Skin of body (tissue), 2 donors: ENCODE measurements around the gene STK16. TPM values are rescaled to one million over a fixed set of nuclear protein-coding genes. Genes with fewer than 3 reads are reported as not detected.
"Not testable (repeated sequence)": the region's sequence is repeated elsewhere in the genome, so short reads cannot be mapped to it uniquely, and the experiment has no call there.

Experiments used
- DNase-seq: peaks from one replicate; lab custom pipeline; 2025; lab: John Stamatoyannopoulos, UW
- total RNA-seq: library from RNA; depleted of rRNA; stranded (reverse); fragments of >200 nt; gene quantifications from one replicate; pipeline ENCODE4 v1.2.3, GENCODE V29; 2014

Gene STK16, protein sequence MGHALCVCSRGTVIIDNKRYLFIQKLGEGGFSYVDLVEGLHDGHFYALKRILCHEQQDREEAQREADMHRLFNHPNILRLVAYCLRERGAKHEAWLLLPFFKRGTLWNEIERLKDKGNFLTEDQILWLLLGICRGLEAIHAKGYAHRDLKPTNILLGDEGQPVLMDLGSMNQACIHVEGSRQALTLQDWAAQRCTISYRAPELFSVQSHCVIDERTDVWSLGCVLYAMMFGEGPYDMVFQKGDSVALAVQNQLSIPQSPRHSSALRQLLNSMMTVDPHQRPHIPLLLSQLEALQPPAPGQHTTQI
- 8.2 TPM for total RNA-seq

DNA sequence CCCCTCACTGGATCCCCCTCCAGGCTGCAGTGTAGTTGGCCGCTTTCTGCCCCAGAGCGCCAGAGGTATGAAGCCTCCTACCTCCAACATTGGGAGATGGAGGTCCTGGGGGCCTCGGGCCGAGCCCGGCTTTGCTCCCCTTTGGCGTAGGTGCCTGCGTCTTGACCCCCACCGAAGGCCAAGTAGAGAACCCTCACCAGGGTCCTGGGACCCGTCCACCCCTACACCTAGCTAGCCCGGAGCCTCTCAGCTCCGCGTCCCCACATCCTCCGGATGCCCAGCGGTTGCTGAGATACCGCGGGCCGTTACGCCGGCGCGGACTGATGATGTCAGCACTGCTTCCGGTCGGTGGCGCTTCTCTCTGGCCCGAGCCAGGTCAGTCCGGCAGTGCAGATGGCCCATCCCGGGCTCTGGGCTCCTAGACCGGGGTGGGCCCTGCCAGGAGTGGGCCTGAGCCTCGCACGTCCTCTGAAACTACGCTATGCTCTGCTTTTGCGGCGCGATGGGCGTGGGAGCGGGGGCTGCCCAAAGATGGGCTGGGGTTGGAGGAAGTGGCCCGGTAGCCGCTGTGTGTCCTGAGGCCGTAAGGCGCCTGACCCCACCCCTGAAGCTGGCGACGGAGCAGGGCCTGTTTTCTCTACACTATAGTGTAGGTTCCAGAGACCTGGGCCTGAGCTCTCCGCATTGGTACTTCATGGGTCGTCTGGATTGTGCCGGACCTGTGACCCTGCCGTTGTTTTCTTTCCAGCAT, at the start of gene STK16, which contains the start of gene GLB1L:
STK16 (plus strand) TSS at position 332 of the 751 bp plus-strand sequence. CDS start 521 bp downstream, outside the sequence.
GLB1L (minus strand) TSS at position 297 of the 751 bp plus-strand sequence. CDS start 1,871 bp downstream, outside the sequence.
- DNase-seq: peak; percentile 87

DNA sequence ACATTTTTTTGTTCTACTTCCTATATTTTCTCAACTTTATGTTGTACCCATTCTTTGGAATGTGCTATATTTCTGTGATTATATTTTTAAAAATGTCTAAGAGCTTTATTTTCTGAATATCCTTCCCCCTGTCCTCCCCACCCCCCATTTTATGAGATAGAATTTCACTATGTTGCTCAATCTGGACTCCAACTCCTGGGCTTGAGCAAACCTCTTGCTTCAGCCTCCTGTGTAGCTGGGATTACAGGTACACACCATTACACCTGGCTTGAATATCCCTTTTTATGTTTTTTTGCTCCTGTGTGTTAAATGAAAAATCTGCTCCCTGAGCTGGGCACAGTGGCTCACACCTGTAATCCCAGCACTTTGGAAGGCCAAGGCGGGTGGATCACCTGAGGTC, 47.9 kb upstream of the STK16 start:
- DNase-seq: no peak

DNA sequence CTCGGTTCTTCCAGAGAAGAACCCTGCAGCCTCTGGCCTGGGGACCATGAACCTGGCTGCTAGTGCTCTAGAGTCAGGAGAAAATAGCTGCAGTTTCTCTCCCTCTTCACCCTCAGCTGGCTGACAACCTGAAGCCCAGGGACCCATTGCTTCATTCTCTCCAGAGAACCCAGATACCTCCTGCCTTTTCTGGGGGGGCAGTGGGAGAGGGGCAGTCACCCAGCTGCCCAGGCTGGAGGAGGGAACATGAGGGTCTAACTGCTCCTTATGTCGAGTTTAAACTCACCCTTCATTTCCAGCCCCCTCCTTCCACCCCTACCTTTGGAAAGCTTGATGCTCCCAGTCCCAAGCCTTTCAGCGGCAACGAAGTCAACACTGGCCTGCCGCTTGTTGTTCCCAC, 46.3 kb upstream of the STK16 start:
- DNase-seq: no peak

DNA sequence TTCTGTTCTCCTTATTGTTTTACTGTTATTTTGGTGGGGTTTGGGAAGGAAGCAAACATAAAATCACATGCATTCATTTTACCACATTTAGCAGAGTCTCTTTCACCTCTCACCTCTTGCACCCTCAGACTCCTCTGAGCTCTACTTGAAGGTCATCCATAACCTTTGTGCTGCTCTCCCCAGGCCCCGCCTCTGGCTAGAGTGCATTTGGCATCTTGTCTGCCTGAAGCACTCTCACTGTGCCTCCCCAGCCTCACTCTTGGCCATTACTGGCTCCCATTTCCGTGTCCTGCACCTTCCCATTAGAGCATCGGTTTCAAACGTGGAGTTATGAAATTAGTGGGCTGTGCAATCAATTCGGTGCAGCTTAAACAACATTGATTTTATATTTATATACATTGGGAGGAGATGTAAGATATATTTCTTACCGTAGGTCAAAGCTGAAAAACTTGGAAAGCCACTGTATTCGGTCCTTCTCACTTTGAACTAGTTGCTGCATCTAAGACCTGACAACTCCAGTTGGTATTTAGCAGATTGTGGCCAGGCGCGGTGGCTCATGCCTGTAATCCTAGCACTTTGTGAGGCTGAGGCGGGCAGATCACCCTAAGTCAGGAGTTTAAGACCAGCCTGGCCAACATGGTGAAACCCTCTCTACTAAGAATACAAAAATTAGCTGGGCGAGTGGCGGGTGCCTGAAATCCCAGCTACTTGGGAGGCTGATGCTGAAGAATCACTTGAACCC, 45.6 kb upstream of the STK16 start:
- no peak for DNase-seq

DNA sequence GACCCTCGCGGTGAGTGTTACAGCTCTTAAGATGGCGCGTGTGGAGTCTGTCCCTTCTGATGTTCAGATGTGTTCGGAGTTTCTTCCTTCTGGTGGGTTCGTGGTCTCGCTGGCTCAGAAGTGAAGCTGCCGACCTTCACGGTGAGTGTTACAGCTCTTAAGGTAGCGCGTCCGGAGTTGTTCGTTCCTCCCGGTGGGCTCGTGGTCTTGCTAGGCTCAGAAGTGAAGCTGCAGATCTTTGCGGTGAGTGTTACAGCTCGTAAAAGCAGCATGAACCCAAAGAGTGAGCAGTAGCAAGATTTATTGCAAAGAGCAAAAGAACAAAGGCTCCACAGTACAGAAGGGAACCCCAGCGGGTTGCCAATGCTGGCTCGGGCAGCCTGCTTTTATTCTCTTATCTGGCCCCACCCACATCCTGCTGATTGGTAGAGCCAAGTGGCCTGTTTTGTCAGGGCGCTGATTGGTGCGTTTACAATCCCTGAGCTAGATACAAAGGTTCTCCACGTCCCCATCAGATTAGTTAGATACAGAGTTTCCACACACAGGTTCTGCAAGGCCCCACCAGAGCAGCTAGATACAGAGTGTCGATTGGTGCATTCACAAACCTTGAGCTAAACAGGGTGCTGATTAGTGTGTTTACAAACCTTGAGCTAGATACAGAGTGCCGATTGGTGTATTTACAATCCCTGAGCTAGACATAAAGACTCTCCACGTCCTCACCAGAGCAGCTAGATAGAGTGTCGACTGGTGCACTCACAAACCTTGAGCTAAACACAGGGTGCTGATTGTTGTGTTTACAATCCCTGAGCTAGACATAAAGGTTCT, 44.6 kb upstream of the STK16 start:
- DNase-seq: not testable (repeated sequence)

DNA sequence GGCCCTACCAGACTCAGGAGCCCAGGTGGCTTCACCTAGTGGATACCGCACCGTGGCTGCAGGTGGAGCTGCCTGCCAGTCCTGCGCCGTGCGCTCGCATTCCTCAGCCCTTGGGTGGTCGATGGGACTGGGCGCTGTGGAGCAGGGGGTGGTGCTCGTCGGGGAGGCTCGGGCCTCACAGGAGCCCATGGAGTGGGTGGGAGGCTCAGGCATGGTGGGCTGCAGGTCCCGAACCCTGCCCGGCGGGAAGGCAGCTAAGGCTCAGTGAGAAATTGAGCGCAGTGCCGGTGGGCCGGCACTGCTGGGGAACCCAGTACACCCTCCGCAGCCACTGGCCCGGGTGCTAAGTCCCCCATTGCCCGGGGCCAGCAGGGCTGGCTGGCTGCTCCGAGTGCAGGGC, 43.9 kb upstream of the STK16 start:
- DNase-seq: not testable (repeated sequence)

DNA sequence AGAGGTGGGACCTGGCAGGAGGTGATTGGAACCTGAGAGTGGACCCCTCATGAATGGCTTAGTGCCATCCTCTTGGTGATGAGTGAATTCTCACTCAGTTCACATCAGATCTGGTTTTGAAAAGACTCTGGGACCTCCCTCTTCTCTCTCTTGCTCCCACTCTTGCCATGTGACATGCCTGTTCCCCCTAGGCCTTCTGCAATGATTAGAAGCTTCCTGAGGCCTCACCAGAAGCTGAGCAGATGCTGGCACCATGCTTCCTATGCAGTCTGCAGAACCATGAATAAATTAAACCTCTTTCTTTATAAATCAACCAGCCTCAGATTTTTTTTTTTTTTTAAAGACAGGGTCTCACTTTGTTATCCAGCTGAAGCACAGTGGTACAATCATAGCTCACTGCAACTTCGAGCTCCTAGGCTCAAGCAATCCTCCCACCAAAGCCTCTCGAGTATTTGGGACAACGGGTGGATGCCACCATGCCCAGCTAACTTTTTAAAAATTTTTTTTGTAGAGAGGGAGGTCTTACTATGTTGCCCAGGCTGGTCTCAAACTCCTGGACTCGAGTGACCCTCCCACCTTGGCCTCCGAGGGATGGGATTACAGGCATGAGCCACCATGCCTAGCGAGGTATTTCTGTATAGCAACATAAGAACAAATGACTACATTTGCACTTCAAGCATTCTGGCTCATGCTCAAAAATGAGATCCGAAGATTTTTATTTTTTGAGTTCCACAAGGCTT, 40.7 kb upstream of the STK16 start:
- no peak for DNase-seq

DNA sequence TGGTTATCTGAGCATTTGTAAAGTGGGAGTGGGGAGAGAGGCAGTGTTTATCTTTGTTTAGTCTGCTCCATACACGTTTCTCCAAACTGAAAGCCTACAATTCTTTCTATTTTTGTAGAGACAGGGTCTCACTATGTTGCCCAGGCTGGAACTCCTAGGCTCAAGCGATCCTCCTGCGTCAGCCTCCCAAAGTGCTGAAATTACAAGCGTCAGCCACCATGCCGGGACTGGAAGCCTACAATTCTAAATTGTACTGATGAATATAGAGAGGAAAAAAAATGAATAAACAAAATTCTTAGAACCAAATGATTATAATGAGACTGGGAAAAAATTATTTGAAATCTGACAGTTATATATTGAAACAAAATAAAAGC, 40.1 kb upstream of the STK16 start:
- DNase-seq: no peak

DNA sequence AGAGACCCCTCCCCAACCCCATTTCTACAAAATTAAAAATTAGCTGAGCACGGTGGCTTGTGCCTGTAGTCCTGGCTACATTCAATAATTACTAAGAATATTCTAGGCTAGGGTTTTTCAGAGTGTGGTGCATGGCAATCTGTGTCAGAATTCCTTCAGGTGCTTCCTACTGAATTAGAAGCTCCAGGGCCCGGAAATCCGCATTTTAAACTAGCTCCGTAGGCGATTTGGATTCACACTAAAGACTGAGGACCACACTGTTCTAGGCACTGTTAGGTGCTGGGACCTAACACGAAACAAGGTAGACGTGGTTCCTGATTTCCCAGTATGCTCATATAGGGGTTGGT, 39.3 kb upstream of the STK16 start:
- DNase-seq: no peak

DNA sequence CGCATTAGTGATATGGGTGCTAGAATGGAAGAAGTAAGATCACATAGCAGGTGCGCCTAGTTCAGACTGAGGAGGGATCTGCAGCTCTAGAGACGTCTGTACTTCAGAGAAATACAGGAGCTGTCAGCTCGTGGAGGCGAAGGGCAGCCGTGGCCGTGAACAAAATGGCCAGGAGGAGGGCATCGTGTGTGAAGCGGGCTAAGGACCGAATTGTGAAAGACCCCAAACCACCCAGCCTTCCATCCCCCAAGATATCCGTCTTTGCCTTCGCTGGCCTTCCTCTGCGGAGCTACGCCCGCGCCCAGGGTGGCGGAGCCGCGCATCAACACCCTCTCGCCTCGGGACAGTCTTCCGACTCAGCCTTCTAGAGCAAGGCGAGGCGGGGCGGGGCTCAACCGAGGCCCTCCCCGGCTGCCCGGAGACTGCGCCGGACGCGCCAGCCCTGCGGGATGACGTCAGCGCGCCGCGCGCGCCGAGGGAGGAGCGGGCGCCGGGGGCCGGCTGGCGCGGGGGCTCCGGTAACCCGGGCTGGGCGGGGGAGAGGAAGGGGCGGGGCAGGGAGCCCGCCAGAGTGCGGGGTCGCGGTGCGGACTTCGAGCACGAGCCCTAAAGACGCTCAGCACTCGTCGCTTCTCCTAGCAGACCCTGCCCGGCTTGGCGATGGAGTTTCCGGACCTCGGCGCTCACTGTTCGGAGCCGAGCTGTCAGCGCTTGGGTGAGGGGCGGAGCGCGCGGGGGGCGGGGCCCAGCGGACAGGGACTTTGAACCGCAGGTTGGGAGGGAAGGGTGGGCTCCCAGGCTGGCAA, 38.7 kb upstream of the STK16 start, which contains the start of gene ZFAND2B:
ZFAND2B (plus strand) TSS at position 455 of the 806 bp plus-strand sequence; CDS start at position 661, 206 bp downstream.
- peak; percentile 93 for DNase-seq

DNA sequence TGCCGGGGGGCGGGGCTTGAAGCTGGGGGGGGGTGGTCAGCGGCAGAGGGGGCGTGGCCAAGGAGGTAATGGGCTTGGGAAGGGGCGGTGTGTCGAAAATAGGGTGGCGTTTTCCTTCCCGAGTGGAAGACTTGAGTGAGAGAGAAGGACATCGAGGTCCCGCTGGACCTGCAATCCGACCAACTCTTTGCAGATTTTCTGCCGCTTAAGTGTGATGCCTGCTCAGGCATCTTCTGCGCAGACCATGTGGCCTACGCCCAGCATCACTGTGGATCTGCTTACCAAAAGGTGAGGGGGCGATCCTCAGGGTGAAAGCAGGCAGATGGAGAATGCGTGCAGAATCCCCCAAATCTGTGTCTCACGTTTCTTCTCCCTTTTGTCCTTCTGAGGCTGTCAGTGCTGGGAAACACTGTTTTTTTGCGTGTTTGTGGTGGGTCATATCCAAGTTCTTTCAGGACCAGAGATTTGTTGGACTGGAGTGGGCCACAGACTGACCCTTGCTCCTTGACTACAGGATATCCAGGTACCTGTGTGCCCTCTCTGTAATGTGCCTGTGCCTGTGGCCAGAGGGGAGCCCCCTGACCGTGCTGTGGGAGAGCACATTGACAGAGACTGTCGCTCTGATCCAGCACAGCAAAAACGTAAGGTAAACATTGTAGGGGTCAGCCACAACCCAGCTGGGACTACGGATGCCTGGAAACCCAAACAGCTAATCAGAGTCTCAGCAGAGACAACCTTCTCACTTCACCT, 38.0 kb upstream of the STK16 start:
- no peak for DNase-seq

DNA sequence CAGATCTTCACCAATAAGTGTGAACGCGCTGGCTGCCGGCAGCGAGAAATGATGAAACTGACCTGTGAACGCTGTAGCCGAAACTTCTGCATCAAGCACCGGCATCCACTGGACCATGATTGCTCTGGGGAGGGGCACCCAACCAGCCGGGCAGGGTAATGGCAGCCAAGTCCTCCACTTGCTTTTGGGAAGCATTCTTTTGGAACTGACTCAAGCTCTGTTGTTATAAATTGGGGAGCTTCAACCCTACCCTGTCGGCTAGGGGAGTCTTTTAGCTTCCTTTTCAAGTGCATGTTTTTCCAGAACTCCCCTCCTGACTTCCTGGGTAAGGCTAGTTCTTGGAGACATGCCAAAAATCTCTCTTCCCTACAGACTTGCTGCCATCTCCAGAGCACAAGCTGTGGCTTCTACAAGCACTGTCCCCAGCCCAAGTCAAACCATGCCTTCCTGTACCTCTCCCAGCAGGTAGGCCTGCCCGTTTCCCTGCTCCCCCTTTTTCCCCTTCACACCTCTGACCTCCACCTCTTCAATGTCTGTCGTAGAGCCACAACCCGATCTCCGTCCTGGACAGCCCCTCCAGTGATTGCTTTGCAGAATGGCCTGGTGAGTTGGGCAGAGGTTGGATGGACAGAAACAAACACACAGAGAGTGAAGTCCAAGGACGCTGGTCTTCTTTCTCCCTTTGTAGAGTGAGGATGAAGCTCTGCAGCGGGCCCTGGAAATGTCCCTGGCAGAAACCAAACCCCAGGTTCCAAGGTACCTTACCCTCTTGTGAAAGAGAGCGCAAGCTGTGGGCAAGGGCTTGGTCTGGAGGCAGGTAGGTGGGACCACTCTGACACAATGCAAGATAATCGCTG, 37.2 kb upstream of the STK16 start:
- no peak for DNase-seq

DNA sequence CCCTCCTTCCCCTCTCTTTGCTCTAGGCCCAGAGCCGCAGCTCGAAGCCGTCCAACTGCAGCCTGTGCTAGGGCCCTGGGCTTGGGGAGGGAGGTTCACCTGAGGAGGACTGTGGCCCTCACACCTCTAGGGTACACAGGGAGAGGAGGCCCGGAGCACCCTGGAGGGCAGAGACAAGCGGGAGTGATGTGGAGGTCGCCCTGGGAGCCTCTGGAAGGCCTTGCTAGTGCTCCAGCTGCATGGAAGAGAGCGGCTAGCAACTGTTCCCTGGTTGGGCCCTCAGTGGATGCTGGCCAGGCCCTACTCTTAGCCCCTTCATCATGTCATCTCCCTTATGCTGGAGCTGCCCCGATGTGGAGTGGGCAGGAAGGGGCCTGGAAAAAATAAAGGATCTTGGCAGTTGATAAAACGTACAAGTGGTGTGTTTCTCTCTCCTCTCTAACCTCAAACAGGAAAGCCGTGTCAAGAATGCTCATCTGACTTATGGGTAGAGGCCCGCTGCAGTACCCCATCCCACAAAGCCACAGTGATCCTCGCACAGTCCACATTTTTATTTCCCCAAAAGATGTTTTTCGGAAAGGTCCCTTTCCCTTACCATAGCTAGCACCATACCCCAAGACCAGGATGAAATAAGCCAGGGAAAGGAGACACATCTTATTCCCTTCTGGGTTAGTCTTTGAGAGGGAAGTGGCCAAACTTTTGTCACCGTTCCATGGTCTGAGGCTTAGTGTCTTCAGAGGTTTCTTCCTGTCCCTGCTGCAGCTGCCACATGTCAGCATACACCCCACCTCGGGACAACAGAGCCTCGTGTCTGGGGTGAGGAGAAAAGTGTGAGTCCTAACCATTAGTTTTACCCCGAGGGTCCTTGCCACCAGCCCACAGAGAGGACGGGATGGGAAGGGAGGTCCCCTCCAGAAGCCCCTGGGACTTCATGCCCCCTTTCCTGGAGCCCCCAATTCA, 35.8 kb upstream of the STK16 start:
- no peak for DNase-seq

DNA sequence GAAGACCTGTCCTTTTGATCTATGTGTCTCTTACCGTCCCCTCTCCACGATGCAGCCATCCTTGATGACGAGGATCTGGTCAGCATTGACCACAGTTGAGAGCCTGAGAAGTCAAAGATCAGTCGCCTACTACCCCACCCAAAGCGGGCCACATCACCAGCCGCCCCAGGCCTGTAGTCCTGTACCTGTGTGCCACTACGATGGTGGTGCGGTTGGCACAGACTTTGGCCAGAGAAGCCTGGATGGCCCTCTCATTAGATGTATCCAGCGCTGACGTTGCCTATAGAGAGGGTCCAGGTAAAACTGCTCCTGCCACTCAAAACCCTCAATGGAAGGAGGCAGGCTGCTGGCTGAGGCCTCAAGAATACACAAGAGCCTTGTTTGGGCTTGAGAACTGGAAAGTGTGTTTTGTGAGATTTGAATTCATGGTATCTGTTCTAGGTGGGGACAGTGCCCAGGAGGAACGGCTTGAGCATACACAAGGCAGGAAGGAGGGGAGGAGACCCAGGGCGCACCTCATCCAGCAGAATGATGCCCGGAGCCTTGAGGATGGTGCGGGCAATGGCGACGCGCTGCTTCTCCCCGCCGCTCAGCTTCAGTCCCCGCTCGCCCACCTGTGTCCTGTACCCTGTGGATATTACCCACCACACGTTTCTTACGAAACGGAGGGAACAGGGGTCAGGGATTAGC, 34.9 kb upstream of the STK16 start:
- no peak for DNase-seq

DNA sequence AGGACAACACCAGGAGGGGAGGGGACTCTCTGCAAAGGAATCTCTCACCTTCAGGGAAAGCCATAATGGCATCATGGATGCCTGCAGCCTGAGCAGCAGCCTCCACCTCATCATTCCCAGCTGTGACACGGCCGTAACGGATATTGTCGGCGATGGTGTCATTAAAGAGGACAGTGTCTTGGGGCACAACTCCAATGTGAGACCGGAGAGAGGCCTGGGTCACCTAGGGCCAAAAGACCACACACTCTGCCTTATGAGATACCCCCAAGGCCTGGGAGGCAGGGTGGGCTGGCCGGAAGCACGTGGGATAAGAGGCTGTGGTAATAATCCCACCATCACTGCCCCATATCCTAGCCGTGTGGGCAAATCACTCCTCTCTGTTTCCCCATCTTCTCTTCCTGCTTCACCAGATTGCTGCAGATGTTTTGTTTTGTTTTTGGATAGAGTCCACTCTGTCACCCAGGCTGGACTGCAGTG, 34.4 kb upstream of the STK16 start:
- no peak for DNase-seq

DNA sequence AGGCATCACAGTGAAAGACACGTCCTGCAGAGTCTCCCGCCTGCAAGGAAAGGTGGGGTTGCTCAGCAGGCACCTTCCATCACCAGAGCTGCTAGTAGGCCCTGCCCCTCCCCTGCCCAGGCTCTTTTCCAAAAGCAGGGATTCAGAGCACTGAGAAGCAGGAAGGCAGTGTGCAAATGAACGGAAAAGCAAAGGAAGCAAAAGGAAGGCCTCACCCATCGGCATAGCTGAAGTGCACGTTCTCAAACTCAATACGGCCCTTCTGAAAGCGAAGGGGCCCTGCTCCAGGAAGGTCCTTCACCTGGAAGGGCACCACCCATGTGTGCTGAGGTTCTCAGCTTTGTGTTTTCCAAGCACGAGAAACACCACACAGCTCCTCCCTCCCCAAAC, 32.3 kb upstream of the STK16 start:
- no peak for DNase-seq
